Esophagus (tissue), 2 donors: Measurements from ENCODE around the gene CCDC66. TPM values are rescaled to one million over a fixed set of nuclear protein-coding genes. Genes with fewer than 3 reads are reported as not detected.

ENCODE experiments used
- H3K27ac ChIP-seq, 2 donors: one replicate each; pipeline ENCODE4 v1.5.1; 2013; ENCODE audit warnings: low read depth in 2 of 2, mild to moderate bottlenecking in 2 of 2, inconsistent platforms in 1 of 2, low read length in 1 of 2, moderate library complexity in 1 of 2
- H3K27me3 ChIP-seq, 2 donors: one replicate each; pipeline ENCODE4 v1.6.1; 2013; ENCODE audit warnings: low read length in 2 of 2, control low read depth in 1 of 2, mild to moderate bottlenecking in 1 of 2; ENCODE audit not compliant: insufficient read depth in 2 of 2, control insufficient read depth in 1 of 2
- H3K36me3 ChIP-seq, 2 donors: one replicate each; pipeline ENCODE4 v1.6.1; 2013; ENCODE audit warnings: low read length in 1 of 2; ENCODE audit not compliant: control insufficient read depth in 2 of 2, insufficient read depth in 2 of 2
- H3K4me1 ChIP-seq, 2 donors: one replicate each; pipeline ENCODE4 v1.6.1; 2013; ENCODE audit warnings: low read length in 1 of 2; ENCODE audit not compliant: control insufficient read depth in 2 of 2, insufficient read depth in 2 of 2
- H3K4me3 ChIP-seq, 2 donors: one replicate each; pipeline ENCODE4 v1.5.1; 2013; ENCODE audit warnings: low read length in 2 of 2, mild to moderate bottlenecking in 2 of 2, low read depth in 1 of 2, moderate library complexity in 1 of 2
- H3K9me3 ChIP-seq, 2 donors: one replicate each; pipeline ENCODE4 v1.6.1; 2013; ENCODE audit warnings: mild to moderate bottlenecking in 2 of 2, low read depth in 1 of 2, low read length in 1 of 2, moderate library complexity in 1 of 2; ENCODE audit not compliant: control insufficient read depth in 2 of 2, insufficient read depth in 1 of 2
- WGBS, 2 donors: extraction: QIAGEN DNeasy Blood & Tissue Kit; methylation state at CpG; one replicate each; pipeline ENCODE4 v1.1.7; 2013; 5-methylcytosine and 5-hydroxymethylcytosine counted together
- polyA plus RNA-seq, 2 donors: library from polyadenylated mRNA; stranded (reverse); fragments of 200-250 nt; gene quantifications; one replicate each; pipeline ENCODE4 v1.2.3, GENCODE V29; 2013
- donor health status: healthy with polysubstance abuse.
- donor health status: Bipolar disorder and iron deficiency.

CCDC66 gene
- polyA plus RNA-seq, 2 donors: 5.0 to 6.6 TPM

DNA sequence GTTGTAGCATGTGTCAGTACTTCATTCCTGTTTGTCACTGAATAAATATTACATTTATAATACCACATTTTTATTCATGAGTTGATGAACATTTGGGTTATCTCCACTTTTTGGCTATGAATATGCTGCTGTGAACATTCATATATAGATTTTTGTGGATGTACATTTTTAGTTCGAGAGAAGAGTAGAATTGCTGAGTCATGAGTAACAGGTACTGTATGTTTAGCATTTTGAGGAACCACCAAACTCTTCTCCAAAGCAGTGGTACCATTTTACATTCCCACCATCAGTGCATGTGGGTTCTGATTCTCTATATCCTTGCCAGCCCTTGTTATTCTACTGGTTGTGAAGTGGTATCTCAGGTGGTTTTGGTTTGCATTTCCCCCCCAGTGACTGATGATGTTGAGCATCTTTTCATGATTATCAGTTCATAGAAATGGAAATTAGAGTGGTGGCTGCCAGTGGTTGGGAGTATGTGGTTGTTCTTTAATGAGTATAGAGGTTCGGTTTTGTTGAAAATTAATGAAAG lies 59.6 kb downstream of the CCDC66 start:
- Histone ChIP-seq H3K9me3 (no peaks in the 10 kb centered on the region), H3K4me3 (no peak overlapping the region), H3K27me3 (no peaks in the 10 kb centered on the region), H3K4me1 (peaks cover 4 to 6% of the 10 kb centered on the region in 2 donors), H3K27ac (no peak overlapping the region), H3K36me3 (peaks cover 0 to 6% of the 10 kb centered on the region in 2 donors)
- WGBS, 2 donors: 81 to 84% methylated on average over 2 of the region's 2 CpGs

DNA sequence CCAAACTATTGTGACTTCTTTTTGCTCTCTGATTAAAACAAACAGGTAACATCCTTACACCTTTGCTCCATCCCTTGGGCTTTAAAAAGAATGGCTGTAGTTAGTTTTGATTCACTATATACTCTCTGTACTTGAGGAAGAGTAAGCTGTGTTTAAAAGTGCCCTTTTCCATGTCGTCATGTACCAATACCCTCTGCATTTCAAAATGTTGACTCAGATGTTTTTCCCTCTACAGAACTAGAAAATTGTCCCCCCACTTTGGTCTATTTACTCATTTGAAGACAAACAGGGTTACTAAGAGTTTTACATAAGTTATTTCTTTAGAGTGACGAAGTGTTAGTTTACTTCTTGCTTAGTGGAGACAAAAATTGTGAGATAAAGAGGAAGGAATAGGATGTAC lies 63.4 kb downstream of the CCDC66 start:
- Histone ChIP-seq H3K4me1 (no peaks in the 10 kb centered on the region), H3K36me3 (peaks cover 2 to 4% of the 10 kb centered on the region in 2 donors), H3K4me3 (no peak overlapping the region), H3K27me3 (no peaks in the 10 kb centered on the region), H3K27ac (no peak overlapping the region), H3K9me3 (no peaks in the 10 kb centered on the region)
- 93 to 94% methylated on average over 2 of the region's 2 CpGs for WGBS, 2 donors

- H3K36me3 ChIP-seq: peaks cover 2% of the 10 kb centered on the region in 2 donors
- H3K4me3 ChIP-seq: no peak overlapping the region
- no peak overlapping the region for H3K27ac ChIP-seq
- H3K27me3 ChIP-seq: no peaks in the 10 kb centered on the region
- H3K4me1 ChIP-seq: no peaks in the 10 kb centered on the region
- WGBS, 2 donors: 45 to 50% methylated on average over 3 of the region's 3 CpGs
- H3K9me3 ChIP-seq: no peaks in the 10 kb centered on the region
These were observed 64.7 kb downstream of the CCDC66 start for GRCh38 chr3:56621681-56622080.

DNA sequence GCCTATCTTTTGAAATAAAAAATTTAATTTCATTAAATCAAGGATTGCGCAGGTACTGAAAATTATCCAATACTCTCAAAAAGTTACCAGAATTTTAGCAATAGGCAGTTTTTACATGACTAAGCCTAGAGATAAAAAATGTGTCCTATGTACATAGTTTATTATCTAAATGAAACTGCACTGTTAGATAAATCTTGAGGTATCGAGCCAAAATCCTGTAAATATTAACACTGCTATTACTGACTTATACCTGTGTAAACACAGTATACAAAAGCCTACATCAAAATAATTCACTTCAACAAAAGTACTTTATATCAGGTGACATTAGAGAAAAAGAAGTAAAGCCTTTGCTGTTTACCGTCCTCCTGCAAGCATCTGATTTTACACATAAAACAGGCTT lies 65.4 kb downstream of the CCDC66 start:
- Histone ChIP-seq H3K36me3 (peaks cover 2% of the 10 kb centered on the region in 2 donors), H3K9me3 (no peaks in the 10 kb centered on the region), H3K27me3 (no peaks in the 10 kb centered on the region), H3K27ac (no peak overlapping the region), H3K4me3 (no peak overlapping the region), H3K4me1 (no peaks in the 10 kb centered on the region)
- 67 to 74% methylated on average over 3 of the region's 3 CpGs for WGBS, 2 donors

DNA sequence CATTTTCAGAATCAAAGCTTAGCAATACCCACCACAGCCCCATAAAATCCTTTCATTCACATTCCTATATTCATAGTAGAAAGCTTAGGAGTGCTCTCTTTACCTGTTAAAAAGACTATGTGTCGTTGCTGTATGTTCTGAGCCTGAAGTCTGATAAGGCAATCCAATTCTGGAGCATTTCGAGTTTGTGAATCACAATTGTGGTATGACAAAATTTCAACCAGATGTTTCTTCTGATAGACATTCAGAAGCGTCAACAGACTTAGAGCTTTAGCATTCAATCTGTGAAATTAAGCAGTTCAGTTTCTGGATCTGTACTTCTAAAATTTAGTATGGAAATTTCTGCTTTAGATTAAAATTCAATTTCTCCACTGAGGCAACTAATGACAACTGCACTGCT lies 67.8 kb downstream of the CCDC66 start:
- H3K27me3 ChIP-seq: no peaks in the 10 kb centered on the region
- no peaks in the 10 kb centered on the region for H3K9me3 ChIP-seq
- H3K4me1 ChIP-seq: no peaks in the 10 kb centered on the region
- WGBS, 2 donors: 82 to 87% methylated on average over 3 of the region's 3 CpGs
- peaks cover 2% of the 10 kb centered on the region in 2 donors for H3K36me3 ChIP-seq
- no peak overlapping the region for H3K27ac ChIP-seq
- H3K4me3 ChIP-seq: no peak overlapping the region

DNA sequence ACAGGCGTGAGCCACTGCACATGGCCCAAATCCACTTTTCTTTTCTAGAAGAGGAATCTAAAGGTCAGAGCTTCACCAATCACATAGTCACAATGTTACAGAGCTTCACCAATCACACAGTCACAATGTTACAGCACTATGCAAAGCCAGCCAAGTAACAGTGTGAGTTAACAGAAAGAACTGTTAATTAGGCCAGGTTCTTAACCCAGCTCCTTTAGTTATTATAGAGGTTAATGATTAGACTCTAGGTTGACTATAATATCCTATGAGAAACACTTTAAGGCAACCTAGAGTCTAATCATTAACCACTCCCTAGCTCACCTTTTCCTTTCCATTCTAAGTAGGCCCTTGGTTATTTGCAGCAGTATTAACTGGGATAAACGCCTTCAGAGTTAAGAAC lies 72.1 kb downstream of the CCDC66 start:
- no peaks in the 10 kb centered on the region for H3K27me3 ChIP-seq
- H3K4me3 ChIP-seq: no peak overlapping the region
- peaks cover 2 to 3% of the 10 kb centered on the region in 2 donors for H3K36me3 ChIP-seq
- H3K9me3 ChIP-seq: no peaks in the 10 kb centered on the region
- WGBS, 2 donors: 77 to 96% methylated on average over 2 of the region's 2 CpGs
- no peaks in the 10 kb centered on the region for H3K4me1 ChIP-seq
- no peak overlapping the region for H3K27ac ChIP-seq

GRCh38 chr3:56629451-56629850 lies 72.5 kb downstream of the CCDC66 start:
- Histone ChIP-seq H3K27ac (no peak overlapping the region), H3K4me1 (no peaks in the 10 kb centered on the region), H3K36me3 (peaks cover 0 to 3% of the 10 kb centered on the region in 2 donors), H3K9me3 (no peaks in the 10 kb centered on the region), H3K4me3 (no peak overlapping the region), H3K27me3 (no peaks in the 10 kb centered on the region)

DNA sequence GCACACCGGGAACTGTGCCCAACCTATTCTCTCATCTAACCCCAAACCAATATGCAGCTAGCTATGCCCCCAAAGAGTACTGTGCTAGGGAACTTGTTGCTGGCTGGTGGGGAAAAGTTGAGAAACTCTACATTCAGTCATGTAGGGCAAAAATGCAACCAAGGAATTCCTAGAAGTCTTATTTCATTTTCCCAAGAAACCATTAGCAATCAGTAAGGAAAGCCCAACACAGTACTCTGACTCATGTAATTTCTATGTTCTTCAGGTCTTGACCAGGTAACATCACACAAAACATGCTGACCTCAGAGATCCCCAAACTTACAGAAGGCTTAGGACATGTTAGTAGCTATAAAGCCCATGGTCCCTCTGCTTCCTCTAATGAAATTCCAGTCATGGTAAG lies 74.0 kb downstream of the CCDC66 start:
- H3K27me3 ChIP-seq: no peaks in the 10 kb centered on the region
- H3K27ac ChIP-seq: no peak overlapping the region
- H3K36me3 ChIP-seq: peaks cover 0 to 3% of the 10 kb centered on the region in 2 donors
- no peaks in the 10 kb centered on the region for H3K4me1 ChIP-seq
- WGBS, 2 donors: 77 to 97% methylated on average over 1 of the region's 1 CpG
- H3K9me3 ChIP-seq: no peaks in the 10 kb centered on the region
- no peak overlapping the region for H3K4me3 ChIP-seq

DNA sequence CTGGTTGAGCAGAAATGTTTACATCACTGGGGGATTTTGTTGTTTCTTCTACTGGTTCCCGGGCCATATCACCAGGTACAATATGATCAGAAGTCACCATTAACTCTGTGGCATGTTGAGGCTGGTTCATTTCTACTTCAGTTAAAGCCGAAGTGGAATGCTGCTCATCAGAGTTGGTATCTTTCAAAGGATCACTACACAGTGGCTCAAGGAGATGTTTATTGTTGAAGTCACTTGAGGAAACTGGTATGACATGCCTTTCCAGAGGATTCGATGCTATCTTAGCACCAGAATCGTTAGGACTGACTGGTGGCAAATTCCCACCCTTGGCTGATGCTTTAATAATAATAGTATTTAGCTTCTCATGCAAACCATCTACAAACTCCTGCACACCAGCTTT lies 76.2 kb downstream of the CCDC66 start:
- Histone ChIP-seq H3K36me3 (peaks cover 0 to 3% of the 10 kb centered on the region in 2 donors), H3K27me3 (no peaks in the 10 kb centered on the region), H3K27ac (no peak overlapping the region), H3K4me3 (no peak overlapping the region), H3K4me1 (no peaks in the 10 kb centered on the region), H3K9me3 (no peaks in the 10 kb centered on the region)
- WGBS, 2 donors: 87 to 88% methylated on average over 4 of the region's 4 CpGs

DNA sequence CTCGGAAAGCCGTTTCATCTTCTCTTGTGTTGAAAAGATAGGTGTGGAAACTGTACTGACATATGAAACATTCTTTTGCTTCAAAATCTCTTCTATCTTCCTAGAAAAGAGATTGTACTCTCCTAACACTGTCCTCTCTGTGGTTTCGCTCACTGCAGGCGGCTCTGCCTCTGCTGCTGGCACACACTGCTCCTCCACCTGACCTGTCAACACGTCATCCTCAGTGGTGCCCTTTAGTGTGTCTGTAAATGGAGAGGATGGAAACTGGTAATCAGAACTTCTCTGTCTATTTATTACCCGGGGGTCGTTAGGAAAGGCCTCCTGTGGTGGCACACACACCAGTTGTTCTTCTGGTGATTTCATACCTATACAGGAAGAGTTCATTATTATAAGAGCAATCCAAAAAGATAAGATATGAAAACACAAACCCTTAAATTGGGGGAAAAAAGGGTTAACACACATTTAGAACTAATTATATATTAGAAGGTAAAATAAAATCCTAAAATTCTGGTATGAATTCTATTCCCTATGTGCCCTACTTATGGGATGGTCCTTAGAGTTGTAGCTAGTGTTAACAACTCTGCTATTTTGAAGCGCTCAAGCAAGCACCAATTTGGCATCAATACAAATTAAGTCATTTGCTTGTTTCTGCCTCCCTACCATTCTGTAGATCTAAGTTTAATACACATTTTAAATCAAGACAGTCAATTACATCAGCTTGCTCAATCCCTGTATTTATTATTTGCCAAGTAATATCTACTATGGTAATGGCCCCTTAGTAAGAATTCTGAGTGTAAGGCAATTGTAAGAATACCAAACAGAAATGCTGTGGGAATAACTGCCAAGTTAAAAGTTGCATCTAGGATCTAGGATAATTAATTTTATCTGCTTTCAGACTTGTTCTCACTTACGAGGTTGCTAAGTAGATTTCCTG lies 76.9 kb downstream of the CCDC66 start:
- H3K36me3 ChIP-seq: peaks cover 3 to 4% of the 10 kb centered on the region in 2 donors

More for the DNA sequence above, 76.9 kb downstream of the CCDC66 start:
- Histone ChIP-seq H3K4me1 (no peaks in the 10 kb centered on the region), H3K27ac (no peak overlapping the region), H3K9me3 (no peaks in the 10 kb centered on the region), H3K27me3 (no peaks in the 10 kb centered on the region), H3K4me3 (no peak overlapping the region)
- WGBS, 2 donors: 89 to 91% methylated on average over 9 of the region's 9 CpGs
